GM18511 (cell line): ENCODE measurements around the gene CACNA1I.

Source experiments
- ATAC-seq: cut with Tn5 transposase; IDR thresholded peaks from one replicate; pipeline ENCODE4 v1.9.1; 2021; ENCODE audit warnings: mild to moderate bottlenecking, moderate library complexity; ENCODE audit not compliant: unreplicated experiment

CACNA1I gene

DNA sequence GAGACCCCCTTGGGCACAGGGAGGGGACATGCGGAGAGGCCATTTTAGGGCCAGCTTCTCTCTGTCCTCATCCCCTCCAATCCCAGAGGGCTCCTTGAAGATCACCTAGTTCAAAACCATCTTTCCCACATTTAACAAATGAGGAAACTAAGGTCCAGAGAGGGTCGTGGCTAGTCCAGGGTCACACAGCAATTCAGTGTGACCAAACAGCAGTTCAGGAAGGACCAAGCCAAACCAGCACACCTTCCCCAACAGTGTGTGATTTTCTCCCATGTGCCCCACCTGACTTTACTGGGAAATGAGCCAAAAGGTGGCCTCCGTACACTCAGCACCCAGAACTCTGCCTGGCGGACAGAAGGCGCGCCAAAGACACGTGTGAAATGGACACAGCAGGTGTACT lies 51.3 kb downstream of the CACNA1I start:
- ATAC-seq = no peak

- no peak for ATAC-seq
These were observed 52.4 kb downstream of the CACNA1I start for GRCh38 chr22:39622881-39623367.

- no peak for ATAC-seq
These were observed 53.3 kb downstream of the CACNA1I start for GRCh38 chr22:39623603-39624500.

DNA sequence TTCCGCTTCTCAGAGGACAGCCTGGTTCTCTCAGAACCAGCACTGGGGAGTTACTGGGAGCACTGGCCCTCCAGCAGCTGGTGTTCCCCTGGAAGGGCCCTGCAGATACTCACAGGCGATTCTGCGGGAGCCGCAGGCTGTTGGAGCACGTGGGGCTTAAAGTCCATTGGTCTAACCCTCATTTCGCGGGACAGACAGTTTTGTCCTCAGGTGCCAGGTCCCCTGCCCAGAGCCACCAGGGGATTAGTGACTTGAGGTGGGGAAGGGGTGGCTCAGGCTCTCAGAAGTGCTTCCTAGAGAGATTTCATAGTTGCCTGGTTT lies 53.9 kb downstream of the CACNA1I start:
- no peak for ATAC-seq

- ATAC-seq = no peak
These were observed 55.3 kb downstream of the CACNA1I start for GRCh38 chr22:39625569-39626537.

- no peak for ATAC-seq
These were observed 56.7 kb downstream of the CACNA1I start for GRCh38 chr22:39627208-39627607.

DNA sequence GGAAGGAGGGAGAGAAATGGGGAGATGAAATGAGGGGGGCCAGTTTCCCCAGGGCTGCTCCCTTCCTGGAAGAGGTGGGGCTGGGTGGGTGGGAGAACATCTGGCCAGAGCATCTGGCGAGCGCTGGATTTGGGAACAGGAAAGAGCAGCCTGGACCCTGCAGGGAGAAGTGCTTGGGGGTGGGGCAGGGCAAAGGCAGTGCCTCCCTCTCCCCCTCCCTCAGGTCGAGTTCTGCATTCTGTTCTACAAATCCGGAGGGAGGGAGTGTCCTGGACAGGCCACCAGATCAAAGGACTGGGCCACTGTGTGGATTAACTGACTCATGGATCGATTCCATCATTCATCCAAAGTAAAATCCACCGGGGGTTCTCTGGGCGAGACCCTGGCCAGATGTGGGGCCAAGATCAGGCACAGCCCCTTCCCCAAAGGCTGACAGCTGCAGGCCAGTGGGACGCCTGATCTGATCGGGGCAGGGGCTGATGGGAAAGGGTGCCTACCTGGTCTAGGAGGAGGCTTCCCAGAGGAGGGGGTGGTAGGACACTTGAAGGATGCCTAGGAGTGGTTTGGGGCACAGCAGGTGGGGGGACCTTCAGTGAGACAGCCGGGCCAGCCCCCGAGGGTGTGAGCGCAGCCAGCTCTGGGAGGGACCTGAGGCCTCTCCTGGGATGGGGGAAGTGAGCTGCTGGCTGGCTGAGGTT lies 57.5 kb downstream of the CACNA1I start:
- no peak for ATAC-seq

- ATAC-seq = no peak
These were observed 58.1 kb downstream of the CACNA1I start for GRCh38 chr22:39628563-39629080.

GRCh38 chr22:39629851-39630250 lies 59.3 kb downstream of the CACNA1I start:
- no peak for ATAC-seq

- no peak for ATAC-seq
These were observed 60.2 kb downstream of the CACNA1I start for GRCh38 chr22:39630721-39631120.

DNA sequence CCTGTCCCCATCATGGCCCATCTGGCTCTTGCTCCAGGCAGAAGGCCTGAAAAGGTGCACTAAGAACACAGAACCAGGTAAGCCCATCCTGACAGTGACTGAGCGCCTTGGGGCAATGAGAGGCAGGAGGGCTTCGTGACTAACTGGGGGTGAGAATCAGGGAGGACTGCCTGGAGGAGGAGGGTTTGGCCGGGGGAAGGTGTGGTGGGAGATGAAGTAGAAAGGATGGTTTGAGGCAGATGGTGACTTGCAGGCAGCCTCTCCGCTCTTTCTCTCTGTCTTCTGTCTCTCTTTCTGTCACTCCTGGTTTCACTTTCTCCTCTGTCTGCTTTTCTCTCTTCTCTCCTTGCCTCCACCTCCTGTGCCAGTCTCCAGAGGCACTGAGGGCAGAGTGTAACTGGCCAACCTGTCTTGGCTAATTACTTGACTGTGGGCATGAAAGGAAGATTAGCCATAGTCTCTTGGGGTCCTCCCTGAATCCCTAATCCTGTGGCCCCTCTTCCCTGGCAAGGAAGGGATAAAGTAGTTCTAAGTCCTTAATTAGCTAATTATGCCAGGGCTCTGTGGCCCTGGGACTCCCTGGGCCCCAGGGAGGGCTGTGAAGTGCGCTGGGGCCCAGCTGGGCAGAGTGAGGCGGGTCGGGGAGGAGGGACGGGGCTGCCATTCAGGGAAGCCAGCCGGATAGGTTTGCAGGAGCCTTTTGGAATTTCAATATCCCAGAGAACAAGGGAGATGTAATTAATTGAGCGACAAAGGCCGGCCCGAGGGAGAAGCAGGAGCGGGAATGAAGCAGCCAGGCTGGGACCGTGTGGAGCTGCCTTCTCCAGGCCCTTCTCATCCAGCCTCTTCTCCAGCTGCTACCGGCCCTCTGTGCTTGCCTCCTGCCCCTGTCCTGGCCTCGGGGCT lies 61.1 kb downstream of the CACNA1I start:
- ATAC-seq = no peak

DNA sequence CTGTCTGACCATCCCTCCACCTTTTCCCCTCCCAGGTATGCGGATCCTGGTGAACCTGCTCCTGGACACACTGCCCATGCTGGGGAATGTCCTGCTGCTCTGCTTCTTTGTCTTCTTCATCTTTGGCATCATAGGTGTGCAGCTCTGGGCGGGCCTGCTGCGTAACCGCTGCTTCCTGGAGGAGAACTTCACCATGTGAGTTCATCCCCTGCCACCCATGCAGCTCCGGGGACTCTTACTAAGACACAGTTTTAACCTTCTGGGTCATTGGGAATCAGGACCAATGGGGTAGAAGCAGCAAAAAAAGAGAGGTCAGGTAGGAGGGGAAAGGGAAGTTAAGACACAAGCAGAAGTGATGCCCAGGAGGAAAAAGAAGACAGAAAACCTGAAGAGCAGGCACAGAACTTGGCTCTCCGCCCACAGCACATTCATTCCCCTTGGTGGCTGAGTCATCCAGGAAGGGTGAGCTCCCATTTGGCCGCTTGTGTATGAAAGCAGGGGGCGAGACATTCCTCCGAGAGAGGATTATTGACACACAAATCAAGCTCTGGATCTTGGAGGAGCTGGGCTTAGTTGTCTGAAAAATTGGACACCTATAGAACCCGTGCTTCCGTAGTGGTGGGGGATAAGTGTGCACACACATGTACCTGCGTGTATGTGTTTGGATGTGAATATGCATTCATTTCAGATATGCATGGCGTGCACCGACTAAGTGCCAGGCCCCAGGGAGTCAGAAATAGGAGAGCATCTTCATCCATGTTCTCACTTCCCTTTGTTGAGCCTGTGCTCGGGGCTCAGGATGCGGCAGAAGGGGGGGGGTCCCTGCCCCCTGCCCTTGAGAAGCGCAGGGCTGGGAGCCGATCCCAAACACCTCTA lies 64.2 kb downstream of the CACNA1I start:
- ATAC-seq = no peak

GRCh38 chr22:39635719-39636118 lies 65.2 kb downstream of the CACNA1I start:
- no peak for ATAC-seq

- no peak for ATAC-seq
These were observed 68.4 kb downstream of the CACNA1I start for GRCh38 chr22:39638958-39639357.

DNA sequence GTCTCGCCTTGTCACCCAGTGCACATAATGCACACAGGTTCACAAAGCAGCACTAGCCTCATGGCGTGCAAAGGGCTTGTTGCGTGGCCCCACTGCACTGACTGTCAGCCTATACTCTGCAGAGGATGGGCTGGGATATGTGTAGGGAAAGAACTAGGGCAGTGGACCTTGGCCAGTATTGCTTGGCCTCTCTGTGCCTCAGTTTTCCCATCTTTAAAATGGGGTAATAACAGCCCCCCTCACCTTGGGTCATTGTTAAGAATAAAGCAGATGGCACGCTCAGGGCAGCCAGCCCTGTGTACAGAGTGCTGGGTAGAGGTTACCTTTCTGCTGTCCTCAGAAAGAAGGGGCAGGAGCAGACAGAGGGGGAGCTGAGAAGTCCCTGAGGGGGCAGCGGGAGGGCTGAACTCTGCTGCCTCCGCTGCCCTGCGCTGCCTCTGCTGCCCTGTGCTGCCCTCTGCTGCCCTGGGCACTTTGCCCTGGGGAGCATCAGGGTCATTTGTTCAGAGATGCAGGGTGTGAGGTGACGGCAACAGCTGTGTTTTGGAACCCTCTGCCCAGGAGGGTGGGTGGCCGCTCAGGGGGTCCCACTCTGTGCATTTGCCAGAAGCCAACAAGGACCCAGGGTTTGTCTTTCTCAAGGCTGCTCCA lies 71.2 kb downstream of the CACNA1I start:
- ATAC-seq = no peak

GRCh38 chr22:39643311-39644083 lies 72.9 kb downstream of the CACNA1I start:
- no peak for ATAC-seq

DNA sequence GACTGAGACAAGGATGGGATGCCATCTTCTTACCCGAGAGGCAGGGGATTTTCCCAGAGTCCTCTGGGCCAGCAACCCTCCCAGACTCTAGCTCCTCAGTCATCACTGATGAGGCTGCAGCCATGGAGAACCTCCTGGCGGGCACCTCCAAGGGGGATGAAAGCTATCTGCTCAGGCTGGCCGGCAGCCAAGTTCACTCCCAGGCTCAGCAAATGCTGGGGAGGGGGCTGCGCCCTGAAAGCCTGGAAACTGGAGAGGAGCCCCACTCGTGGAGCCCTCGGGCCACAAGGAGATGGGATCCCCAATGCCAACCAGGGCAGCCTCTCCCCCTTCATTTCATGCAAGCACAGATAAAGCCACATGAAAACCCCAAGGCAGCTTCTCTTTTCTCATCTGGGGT lies 75.0 kb downstream of the CACNA1I start:
- no peak for ATAC-seq
